OCI-LY3 (cell line): ENCODE measurements around the gene MOXD1.

Experiments used
- EZH2phosphoT487 ChIP-seq: fragments of 200-600 bp; shearing (Covaris generic); IDR thresholded peaks from 2 replicates; pipeline ENCODE4 v1.6.1; 2018; ENCODE audit warnings: antibody characterized with exemption, mixed run types, low read depth
- TF ChIP-seq, protein P1 (sequence below): fragments of 200-600, 300-600 bp; sonication (generic); IDR thresholded peaks from 2 replicates; pipeline ENCODE4 v1.5.1; 2014; ENCODE audit warnings: antibody characterized with exemption, low read length, low read depth

DNA sequence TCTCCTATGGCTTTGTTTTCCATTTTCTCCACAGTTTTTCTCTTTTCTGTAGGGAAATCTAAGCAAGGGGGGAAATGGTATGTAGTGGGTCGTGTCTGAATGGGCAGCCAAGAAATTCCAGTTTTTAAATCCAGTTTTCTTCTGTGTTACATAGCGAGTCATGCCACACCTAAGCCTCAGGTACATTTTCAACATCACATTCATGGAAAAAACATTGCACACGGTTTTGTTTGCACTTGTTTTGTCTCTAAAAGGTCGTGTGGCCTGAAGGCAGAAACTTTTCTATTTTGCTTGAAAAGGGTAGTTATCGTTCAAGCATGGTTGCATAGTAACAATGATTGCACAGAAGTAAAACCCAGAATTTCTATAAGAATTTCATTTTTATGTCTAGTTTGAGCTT is 70.5 kb downstream of the MOXD1 start:
- no peak for TF ChIP-seq EZH2phosphoT487
- TF ChIP-seq, protein P1, sequence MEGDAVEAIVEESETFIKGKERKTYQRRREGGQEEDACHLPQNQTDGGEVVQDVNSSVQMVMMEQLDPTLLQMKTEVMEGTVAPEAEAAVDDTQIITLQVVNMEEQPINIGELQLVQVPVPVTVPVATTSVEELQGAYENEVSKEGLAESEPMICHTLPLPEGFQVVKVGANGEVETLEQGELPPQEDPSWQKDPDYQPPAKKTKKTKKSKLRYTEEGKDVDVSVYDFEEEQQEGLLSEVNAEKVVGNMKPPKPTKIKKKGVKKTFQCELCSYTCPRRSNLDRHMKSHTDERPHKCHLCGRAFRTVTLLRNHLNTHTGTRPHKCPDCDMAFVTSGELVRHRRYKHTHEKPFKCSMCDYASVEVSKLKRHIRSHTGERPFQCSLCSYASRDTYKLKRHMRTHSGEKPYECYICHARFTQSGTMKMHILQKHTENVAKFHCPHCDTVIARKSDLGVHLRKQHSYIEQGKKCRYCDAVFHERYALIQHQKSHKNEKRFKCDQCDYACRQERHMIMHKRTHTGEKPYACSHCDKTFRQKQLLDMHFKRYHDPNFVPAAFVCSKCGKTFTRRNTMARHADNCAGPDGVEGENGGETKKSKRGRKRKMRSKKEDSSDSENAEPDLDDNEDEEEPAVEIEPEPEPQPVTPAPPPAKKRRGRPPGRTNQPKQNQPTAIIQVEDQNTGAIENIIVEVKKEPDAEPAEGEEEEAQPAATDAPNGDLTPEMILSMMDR, result no peak
